Peyer's patch (tissue), 4 donors: ENCODE measurements around the gene CCNDBP1.

ENCODE experiments used
- POLR2A ChIP-seq, 2 donors: fragments of 450-650 bp; IDR thresholded peaks; one replicate each; pipeline ENCODE4 v1.5.1; 2017; ENCODE audit warnings: antibody characterized with exemption in 2 of 2, mild to moderate bottlenecking in 2 of 2, moderate library complexity in 2 of 2
- TF ChIP-seq, protein P1 (sequence below), 6 experiments: fragments of 450-650 bp in 4 of 6; fragments of 200-600 bp in 2 of 6; sonication (generic) in 1 of 6; IDR thresholded peaks; one replicate each; pipeline ENCODE4 v1.5.1; 2017 to 2019; ENCODE audit warnings: antibody characterized with exemption in 6 of 6, mild to moderate bottlenecking in 3 of 6, moderate library complexity in 1 of 6

- TF ChIP-seq, protein P1, sequence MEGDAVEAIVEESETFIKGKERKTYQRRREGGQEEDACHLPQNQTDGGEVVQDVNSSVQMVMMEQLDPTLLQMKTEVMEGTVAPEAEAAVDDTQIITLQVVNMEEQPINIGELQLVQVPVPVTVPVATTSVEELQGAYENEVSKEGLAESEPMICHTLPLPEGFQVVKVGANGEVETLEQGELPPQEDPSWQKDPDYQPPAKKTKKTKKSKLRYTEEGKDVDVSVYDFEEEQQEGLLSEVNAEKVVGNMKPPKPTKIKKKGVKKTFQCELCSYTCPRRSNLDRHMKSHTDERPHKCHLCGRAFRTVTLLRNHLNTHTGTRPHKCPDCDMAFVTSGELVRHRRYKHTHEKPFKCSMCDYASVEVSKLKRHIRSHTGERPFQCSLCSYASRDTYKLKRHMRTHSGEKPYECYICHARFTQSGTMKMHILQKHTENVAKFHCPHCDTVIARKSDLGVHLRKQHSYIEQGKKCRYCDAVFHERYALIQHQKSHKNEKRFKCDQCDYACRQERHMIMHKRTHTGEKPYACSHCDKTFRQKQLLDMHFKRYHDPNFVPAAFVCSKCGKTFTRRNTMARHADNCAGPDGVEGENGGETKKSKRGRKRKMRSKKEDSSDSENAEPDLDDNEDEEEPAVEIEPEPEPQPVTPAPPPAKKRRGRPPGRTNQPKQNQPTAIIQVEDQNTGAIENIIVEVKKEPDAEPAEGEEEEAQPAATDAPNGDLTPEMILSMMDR (IDR thresholded peaks at IDR 0.05) = no peak
- TF ChIP-seq POLR2A (IDR thresholded peaks at IDR 0.05) = no peak
Measured at GRCh38 chr15:43146184-43146583, 39.0 kb upstream of the CCNDBP1 start.
